GM21515 (cell line): ENCODE results near the gene ZNFX1.

Source experiments
- ATAC-seq: cut with Tn5 transposase; IDR thresholded peaks from one replicate; pipeline ENCODE4 v1.9.1; 2021; ENCODE audit not compliant: unreplicated experiment

The ZNFX1 gene

DNA sequence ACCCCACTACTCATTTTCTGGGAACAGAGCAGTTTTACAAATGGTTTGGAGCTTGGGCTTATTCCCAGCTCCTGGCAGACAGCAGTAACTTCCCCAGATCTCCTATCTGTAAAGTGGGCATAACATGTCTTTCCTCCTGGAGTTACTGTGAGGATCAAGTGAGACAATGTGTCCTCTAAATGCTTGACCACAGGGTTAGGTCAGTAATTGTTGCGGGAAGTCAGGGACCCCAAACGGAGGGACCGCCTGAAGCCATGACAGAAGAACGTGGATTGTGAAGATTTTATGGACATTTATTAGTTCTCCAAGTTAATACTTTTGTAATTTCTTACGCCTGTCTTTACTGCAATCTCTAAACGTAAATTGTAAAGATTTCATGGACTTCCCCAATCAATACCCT is 15.3 kb upstream of the ZNFX1 start:
- no peak for ATAC-seq

DNA sequence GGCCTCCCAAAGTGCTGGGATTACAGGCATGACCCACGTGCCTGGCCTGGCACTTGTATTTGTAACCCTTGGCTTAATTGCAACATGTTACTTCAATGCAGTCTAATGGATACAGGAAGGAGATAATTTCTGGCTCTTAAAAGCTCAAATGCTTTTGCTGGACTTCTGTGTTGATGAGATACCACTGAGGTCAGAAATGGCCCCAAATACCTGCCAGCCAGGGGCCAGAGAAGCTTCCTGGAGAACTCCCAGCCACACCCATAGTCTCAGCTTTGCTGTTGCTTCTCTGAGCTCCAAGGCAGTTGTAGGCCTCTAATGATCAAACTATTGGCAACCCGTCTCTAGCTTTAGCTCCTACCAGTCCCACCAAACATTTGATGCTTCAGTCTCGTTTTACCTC is 14.2 kb upstream of the ZNFX1 start:
- ATAC-seq: no peak

DNA sequence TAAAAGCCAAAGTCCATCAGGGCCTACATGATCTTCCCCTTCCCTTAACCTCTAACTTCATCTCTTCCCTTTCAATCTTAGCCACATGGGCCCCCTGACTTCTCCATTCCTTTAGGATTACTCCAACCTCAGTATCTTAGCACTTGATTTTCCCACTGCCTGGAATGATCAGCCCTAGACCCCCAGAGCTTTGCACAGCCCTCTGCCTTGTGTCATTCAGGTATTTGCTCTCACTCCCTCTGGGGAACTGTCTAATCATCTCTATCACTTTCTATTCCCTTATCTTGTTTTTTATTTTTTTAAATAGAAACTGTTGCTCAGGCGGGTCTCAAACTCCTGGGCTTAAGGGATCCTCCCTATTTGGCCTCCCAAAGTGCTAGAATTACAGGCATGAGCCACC is 13.3 kb upstream of the ZNFX1 start:
- no peak for ATAC-seq

DNA sequence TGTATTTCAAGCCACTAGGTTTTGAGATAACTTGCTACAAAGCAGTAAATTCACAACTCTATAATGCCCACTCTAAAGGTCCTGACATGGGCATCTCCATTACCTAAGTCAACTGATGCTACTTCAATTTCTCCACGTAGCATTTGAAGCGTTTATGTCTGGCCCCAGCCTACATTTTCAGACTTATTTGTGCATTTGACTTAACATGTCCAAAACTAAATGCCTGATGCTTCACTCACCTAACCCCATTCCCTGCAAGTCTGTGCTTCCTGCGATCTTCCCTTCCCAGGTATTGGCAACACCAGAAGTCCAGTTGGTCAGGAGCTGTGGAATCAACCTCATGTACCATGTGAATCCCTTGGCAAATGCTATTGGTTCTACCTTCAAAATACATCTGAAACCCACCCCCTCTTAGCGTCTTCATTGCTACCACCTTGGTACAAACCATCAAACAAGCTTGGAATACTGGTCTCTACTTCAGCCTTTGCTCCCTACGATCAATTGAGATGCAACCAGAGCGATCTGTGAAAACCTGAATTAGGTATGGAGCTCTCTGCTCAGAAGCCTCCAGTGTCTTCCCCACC is 12.8 kb upstream of the ZNFX1 start:
- no peak for ATAC-seq

DNA sequence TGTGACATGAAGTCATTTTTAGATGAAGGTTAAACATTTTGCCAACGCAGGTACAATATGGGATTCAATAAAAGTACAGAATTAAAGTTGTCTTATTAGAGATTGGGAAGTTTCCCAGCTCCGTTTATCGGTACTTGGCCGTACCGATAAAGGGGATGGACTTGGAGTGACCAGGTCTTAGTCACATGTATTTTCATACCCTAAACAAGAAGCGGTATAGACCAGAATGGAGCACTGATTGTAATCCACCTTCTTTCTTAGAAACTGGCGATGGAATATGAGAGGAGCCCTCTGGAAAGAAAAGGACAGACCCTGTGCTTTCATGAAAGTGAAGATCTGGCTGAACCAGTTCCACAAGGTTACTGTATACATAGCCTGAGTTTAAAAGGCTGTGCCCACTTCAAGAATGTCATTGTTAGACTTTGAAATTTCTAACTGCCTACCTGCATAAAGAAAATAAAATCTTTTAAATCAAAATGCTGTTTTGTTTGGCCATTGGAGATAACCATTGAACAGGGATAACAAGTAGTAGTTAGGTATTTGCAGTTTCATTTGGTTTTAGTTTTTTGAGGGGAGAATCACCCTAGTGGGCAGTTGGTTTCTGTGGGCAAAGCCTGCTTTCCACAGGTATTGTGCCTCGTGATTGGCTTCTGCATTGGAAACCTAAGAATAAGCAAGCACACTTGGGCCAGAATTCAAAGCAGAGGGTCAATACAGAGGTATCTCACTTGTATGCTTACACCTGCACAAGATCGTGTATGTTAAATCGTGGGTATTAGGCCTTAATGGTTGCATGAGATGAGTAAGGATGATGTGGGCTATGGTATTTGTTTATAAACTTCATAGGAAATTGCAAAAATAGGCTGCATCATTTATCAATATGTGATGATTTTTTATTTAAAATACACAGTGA is 11.2 kb upstream of the ZNFX1 start:
- no peak for ATAC-seq

DNA sequence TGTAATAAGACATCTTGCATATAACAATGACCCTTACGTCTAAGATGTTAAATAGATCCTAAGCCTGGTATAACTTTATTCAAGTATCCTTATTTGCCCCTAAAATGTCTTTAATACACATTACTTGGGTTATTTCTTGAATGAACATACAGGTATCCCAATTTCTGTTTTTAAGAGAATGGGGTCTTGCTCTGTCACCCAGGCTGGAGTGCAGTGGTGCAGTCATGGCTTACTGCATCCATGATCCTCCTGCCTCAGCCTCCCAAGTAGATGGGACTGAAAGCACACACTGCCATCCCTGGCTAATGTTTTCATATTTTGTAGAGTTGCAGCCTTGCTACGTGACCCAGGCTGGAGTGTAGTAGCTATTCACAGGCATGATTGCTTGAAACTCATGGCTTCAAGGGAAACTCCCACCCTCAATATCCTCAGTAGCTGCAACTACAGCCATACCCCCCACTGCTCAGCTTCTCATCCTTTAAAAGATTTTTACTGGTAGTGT is 10.4 kb upstream of the ZNFX1 start:
- no peak for ATAC-seq

DNA sequence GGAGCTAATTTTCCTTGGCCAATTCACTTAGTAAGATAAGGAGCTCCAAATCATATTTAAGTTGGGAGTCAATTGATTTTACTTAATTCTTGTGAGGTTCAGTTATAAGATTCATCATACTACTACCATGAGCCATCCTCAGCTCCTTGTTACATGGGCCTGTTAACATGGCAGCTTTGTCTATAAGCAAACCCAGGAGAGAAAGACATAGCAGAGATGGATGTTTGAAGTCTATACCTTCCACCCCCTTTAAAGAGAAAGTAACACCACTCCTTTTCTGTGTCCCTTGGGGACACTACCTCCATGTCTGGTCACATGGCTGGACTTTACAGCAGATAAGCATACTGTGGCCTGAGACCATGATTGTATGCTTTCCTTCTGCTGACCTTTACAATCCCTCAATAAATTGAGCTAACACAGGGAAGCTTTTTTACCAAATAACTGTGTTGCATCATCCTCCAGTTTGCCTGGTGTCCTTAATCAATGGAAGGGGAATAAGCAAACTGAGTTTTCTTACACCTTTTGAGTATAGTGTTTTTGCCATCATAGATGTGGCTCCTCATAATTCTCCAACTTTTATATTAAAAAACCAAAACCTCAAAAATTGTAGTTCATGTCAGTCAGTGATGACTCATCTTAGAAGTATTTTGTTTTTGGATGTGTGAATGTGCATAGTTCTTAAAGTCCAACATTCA is 9.8 kb upstream of the ZNFX1 start:
- no peak for ATAC-seq

DNA sequence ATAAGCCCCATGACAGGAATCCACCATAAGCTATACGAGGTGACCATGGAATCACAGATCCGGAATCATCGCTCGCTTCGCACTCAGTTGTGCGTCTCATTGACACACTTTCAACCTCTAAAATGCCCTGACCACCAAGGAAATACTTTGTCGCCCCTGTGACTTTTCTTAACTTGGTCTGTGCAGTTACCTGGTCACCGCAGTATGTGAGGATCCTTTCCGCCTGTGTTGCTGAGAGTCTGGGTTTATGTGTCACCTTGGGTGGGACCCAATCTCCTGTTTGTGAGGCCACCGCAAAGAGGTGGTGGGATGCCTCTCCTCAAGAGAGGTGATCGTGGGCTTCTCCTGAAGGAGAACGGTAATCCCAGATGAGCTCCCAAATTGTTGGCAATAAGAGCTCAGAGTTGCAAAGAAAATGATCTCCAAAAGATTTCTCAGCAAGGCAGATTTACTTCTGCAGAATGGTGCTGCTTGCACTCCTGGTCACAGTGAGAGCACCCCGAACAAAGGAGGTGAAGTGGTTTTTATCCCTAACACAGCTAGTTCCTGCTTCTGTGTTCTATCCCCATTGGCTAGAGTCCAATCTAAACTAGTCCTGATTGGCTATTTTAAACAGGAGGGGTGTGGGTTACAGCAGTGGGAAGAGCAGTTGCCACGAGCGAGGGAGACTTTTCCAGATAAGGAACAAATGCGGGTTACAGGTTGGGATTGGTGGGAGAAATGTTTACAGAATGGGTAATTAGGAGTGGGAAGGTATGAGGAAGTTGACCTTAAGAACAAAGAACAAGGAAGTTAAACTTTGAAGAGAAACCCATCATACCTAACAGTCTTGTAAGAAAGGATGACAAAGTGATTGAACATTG is 9.1 kb upstream of the ZNFX1 start:
- no peak for ATAC-seq

DNA sequence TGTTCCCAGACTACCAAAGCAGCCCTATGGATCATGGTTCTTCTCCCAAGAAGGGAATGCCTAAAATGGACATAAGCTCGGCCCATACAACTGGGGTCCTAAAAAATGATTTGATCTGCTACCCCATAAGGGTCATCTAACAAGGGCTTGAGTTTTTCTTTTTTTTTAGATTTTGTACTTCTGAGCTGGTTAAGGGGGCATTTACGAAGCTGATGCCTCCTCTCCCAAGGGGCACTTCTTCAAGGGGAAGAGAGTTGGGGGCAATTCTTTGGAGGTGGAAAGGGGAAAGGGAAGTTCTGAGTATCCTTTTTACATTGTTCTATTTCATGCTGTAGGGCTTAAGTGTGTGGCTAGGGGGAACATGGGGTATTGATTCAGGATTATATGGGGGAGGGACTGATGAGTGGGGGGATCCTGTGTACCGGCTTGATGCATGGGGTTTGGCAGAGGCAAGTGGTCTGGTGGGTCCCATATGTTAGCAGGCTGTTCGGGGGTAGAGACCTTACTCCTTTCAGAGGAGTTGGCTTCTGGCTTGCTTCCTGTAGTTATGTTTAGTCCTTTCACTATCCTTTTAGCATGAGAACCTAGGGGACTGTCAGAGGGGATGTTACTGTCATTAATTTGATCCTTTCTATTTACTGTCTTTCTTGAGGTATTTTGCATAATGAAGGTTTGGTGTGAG is 8.1 kb upstream of the ZNFX1 start:
- ATAC-seq: no peak

DNA sequence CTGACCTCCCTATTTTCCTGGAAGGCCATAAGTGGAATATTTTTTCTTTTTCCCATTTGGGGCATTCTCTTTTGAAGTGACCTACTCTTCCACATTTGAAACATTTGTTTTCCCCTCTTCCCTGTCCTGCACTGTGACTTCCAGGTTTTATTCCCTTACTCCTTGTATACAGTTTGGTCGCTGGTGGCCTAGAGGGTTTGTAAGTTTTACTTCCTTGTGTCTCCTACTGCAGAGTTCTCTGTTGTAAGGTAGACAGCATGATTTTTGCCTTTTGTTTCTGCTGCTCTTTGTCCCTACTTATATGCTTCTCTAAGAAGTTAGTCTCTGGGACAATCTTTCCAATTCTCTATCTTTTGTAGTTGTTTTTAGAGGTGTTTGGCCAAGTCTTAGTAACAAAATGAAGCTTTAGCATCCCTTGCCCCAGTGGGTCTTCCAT is 7.4 kb upstream of the ZNFX1 start:
- ATAC-seq: no peak

DNA sequence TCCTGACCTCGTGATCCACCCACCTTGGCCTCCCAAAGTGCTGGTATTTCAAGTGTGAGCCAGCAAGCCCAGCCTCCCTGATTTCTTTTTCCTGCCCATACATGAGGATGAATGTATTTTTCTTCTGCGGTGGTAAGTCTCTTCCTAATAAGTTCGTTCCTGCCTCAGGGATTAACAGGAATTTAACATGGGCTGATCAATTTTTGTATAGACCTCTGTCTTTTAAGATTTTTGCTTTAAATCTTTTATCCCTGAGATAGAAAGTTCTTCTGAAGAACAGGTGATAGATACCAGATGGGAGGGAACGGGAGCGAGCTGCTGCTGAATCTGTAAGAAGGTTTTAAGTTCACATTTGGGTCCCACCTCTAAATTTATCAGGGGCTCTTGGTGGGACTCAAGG is 7.0 kb upstream of the ZNFX1 start:
- no peak for ATAC-seq

DNA sequence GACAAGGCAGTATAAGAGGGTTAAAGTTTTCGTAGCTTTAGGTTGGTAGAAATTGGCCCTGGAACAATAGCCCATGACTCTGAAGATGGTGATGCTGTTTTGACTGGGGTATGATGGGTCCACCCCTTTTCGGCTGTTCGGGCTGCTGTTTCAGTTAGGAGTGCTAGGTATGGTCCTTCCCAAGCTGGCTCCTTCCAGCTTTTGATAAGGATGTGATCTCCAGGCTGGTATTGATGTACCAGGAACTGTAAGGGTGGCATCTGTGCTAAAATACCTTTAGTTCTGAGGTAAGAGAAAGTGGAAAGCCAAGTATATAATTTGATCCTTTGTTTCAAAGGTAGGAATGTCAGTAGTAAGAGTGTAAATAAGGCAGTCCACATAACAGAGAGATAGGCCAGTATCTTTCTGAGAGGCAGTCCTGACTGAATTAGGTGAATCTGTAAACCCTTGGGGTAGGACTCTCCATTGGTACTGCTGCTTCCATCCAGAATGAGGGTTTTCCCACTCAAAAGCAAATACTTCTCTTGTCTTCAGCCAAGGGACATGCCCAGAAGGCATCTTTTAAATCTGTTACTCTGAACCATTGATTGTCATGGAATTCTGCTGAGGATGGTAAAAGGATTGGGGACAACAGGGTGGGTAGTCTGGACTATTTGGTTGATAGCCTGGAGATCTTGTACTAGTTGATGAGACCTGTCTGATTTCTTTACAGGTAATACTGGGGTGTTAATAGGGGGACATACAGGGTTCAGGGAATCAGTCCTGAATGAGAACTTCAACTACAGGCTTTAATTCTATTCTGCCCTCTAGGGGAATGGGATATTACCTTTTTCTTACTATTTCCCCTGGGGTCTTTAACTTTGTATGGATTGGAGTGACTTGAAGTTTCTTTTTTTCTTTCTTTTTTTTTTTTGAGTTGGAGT is 6.1 kb upstream of the ZNFX1 start:
- ATAC-seq: no peak

DNA sequence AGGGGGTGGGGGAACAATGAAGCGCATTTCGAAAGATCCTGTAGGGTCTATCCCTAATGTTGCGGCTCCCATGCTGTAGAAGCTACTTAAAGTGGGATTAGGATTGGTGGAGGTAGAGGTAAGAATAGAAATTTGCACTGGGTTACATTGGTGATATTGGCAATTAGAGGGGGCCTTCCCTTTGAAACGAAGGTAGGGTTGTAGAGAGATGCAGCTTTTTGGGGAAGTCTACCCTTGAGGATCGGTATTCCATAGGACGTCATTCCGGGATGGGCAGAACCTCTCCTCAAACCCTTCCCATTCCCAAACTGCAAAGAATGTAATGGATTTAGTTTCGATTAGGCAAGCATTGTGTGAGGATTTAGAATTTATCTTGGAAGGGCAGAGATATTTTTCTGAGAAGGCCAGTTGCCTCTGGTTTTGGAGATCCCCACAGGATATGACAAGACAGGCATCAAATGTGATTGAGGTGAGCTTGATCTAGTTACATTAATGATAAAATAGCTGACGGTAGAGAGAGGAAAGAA is 5.4 kb upstream of the ZNFX1 start:
- ATAC-seq: no peak

DNA sequence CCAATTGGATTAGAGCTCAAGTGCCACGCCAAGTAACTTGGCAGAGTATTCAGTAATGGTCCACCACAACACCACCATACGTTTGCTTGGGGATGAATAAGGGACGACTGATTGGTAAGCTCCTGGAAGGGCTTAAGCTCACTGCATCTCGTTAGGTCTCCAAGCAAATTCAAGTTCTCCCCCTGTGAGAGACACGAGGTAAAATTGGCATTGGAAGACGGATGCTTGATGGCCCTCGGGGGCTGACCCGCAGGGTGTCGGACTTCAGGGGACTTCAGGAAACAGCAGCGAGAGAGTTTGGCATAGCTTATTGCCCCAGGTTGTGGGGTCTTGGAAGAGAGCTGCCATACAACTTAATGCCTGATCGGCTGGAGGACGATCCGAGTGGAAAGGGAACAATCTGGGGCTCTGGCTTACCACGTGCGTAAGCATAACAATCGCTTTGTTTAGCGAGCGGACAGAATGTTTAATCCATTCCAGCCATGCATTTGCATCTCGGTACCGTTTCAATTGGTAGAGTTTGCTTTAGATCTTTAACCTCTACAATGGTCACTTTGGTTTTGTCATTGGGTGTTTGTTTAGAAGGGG is 4.8 kb upstream of the ZNFX1 start:
- ATAC-seq: no peak

DNA sequence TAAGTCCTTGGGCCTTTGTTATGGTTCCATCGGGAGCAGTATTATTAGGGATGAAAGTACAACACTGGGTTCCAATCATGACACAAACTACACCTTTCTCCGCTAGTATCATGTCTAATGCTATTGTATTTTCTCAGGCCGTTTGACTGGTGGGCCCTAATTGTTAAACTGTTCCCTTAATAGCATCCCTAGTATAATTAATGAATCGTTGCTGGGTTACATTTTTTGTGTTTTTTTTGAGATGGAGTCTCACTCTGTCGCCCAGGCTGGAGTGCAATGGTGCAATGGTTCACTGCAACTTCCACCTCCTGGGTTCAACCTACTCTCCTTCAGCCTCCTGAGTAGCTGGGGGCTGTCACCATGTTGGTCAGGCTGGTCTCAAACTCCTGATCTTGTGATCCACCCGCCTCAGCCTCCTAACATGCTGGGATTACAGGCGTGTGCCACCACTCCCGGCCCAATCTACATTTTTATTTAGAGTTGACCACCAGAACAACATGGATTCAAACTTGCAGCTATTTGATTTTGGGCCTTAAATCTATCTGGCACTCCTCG is 4.1 kb upstream of the ZNFX1 start:
- ATAC-seq: no peak

DNA sequence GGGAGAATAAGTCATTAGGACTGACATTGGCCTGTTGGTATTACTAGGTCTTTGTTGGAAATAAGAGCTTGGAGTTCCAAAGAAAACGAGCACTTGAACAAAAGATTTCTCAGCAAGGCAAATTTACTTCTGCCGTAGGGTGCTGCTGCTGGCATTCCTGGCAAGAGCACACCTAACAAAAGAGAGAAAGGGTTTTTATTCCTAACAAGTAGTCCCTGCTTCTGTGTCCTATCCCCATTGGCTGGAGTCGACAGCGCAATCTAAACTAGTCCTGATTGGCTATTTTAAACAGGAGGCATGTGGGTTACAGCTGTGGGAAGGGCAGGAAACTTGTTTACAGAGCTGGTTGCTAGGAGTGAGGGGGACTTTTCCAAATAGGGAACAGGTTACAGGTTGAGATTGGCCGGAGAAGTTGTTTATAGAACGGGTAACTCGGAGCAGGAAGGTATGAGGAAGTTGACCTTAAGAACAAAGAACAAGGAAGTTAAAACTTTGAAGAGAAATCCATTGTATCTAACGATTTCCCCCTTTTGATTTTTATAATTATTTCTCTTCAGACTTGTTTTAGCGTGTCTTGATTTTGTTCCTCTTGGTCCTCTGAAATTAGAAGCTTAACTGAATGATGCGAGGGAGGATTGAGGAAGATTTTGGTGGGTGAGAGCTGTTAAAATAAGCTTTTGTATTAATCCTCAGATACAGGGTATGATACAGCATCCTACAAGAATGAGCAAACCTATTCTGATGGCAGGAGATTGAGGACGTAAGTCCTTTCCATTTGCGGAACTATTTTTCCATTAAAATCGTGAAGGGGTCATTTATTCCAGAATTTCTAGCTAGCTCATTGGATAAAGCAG is 3.4 kb upstream of the ZNFX1 start:
- no peak for ATAC-seq

DNA sequence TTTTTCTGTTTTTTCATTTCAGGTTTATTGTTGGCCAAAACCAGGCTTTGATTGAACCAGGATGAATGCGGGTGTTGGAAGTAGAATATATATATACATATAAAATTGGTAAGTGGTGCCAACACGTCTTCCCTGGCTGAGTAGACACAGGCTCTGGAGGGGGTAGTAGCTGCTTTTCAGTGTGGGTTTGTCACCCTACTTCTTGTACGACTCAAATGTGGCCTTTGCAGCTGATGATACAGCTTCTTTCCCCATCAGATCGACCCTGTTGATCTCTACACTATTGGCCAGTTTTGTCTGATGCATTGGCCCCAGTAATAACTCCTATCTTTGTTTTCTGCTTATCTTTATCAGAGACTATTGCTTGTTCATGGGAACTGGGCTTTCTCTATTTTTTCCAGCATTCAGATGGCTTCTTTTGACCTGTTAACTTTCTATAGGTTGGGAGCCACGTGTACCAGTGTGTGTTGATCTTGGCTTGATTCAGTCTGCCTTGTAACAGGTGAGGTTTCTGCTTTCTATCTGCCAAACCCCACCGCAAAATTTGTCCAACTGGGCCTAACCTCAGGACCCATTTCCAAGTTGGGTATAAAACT is 2.7 kb upstream of the ZNFX1 start:
- ATAC-seq: no peak
